Measurements from ENCODE around the gene SLC38A2.

DNA sequence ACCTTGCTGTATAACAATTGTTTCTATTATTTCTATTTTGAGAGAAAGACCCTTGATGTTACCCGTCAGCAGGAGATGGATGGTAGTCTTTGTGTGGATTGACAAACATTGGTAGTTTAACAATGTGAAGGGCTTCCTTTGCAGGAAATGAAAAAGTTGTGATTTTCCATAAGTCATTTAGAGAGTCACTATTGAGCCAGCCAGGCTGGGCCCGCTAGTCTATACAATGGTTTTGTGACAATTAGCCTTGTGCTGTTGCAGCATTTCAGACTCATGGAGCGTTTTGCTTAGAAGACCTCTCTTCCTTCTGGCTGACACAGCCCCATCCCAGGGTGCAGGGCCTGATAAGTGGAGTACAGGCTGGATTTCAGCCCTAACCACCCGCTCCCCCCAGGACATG lies 18.3 kb upstream of the SLC38A2 start:
- TF ChIP-seq, protein P1, sequence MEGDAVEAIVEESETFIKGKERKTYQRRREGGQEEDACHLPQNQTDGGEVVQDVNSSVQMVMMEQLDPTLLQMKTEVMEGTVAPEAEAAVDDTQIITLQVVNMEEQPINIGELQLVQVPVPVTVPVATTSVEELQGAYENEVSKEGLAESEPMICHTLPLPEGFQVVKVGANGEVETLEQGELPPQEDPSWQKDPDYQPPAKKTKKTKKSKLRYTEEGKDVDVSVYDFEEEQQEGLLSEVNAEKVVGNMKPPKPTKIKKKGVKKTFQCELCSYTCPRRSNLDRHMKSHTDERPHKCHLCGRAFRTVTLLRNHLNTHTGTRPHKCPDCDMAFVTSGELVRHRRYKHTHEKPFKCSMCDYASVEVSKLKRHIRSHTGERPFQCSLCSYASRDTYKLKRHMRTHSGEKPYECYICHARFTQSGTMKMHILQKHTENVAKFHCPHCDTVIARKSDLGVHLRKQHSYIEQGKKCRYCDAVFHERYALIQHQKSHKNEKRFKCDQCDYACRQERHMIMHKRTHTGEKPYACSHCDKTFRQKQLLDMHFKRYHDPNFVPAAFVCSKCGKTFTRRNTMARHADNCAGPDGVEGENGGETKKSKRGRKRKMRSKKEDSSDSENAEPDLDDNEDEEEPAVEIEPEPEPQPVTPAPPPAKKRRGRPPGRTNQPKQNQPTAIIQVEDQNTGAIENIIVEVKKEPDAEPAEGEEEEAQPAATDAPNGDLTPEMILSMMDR (IDR thresholded peaks at IDR 0.05; ENCODE audit: low read depth, low read length, poor library complexity, severe bottlenecking), result no peak
- TF ChIP-seq EZH2phosphoT487 (IDR thresholded peaks at IDR 0.05; ENCODE audit: borderline replicate concordance, low read length), result no peak

Data from DOHH2 (cell line).